ENCODE measurements around the gene SERPINI2.

DNA sequence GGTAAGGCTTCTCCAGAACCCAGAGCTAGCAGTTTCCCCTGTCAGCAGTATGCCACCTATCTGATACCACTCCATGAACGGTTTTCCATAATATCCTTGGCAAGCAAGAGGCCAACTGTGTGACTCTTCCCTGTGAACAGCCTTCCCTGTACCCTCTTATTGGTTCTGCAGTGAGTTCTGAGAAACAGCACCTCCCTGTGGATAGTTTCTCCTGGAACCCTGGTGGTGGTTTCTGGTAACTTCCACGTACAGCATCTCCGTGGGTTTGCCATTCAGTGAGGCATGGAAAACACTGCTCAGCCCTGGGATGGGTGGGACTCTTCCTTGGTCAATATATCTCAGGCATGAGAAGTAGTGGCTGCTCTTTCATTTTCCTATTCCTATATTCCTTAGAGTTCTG is 19.4 kb upstream of the SERPINI2 start:
- no peak for TF ChIP-seq POLR2A (IDR thresholded peaks at IDR 0.05)
- TF ChIP-seq, protein P1, sequence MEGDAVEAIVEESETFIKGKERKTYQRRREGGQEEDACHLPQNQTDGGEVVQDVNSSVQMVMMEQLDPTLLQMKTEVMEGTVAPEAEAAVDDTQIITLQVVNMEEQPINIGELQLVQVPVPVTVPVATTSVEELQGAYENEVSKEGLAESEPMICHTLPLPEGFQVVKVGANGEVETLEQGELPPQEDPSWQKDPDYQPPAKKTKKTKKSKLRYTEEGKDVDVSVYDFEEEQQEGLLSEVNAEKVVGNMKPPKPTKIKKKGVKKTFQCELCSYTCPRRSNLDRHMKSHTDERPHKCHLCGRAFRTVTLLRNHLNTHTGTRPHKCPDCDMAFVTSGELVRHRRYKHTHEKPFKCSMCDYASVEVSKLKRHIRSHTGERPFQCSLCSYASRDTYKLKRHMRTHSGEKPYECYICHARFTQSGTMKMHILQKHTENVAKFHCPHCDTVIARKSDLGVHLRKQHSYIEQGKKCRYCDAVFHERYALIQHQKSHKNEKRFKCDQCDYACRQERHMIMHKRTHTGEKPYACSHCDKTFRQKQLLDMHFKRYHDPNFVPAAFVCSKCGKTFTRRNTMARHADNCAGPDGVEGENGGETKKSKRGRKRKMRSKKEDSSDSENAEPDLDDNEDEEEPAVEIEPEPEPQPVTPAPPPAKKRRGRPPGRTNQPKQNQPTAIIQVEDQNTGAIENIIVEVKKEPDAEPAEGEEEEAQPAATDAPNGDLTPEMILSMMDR (IDR thresholded peaks at IDR 0.05) = no peak
- TF ChIP-seq POLR2AphosphoS5 (IDR thresholded peaks at IDR 0.05) = no peak
- no peak for TF ChIP-seq EP300 (IDR thresholded peaks at IDR 0.05)

Measured in sigmoid colon (tissue), 4 donors.